Activated naive CD8-positive, alpha-beta T cell treated with anti-CD3 and anti-CD28 coated beads, Interleukin-2, amount 10 ng/mL, durations not matched to agents 7 days and 5 days (primary cell): ENCODE results near the gene RBM4B. TPM values are rescaled to one million over a fixed set of nuclear protein-coding genes. Genes with fewer than 3 reads are reported as not detected.
"Not testable (repeated sequence)": the region's sequence is repeated elsewhere in the genome, so short reads cannot be mapped to it uniquely, and the experiment has no call there.

ENCODE experiments used
- ATAC-seq: fragments of 150-1000 bp; cut with Tn5 transposase; one replicate; pipeline ENCODE4 v1.10.0; 2021; ENCODE audit warnings: low read depth, moderate library complexity
- POLR2A ChIA-PET: fragments of 350-600 bp; sonication (Branson Sonifier 250); formaldehyde crosslinking; loops from one replicate; lab custom pipeline; 2021; ENCODE audit warnings: antibody characterized with exemption; lab: Charles Lee
- DNase-seq: peaks from one replicate; pipeline ENCODE4 v3.0.0; 2021
- H3K27ac Mint-ChIP-seq: one replicate; pipeline ENCODE4 v1.8.0; 2022; ENCODE audit warnings: mild to moderate bottlenecking, mixed read lengths
- H3K27me3 Mint-ChIP-seq: one replicate; pipeline ENCODE4 v1.8.0; 2022; ENCODE audit warnings: mild to moderate bottlenecking, moderate library complexity, mixed read lengths
- H3K36me3 Mint-ChIP-seq: one replicate; pipeline ENCODE4 v1.8.0; 2021; ENCODE audit warnings: mild to moderate bottlenecking, mixed read lengths
- H3K4me1 Mint-ChIP-seq: one replicate; pipeline ENCODE4 v1.8.0; 2021; ENCODE audit warnings: mixed read lengths
- H3K4me3 Mint-ChIP-seq: one replicate; pipeline ENCODE4 v1.8.0; 2022; ENCODE audit warnings: mild to moderate bottlenecking, moderate library complexity, mixed read lengths
- H3K9me3 Mint-ChIP-seq: one replicate; pipeline ENCODE4 v1.8.0; 2021; ENCODE audit warnings: mixed read lengths
- total RNA-seq, 2 experiments: library from RNA; stranded (reverse); gene quantifications; one replicate each; pipeline ENCODE4 v1.2.3, GENCODE V29; 2021

Gene RBM4B
- total RNA-seq, result 10 to 100 TPM; 21.1 to 23.4 TPM

GRCh38 chr11:66677599-66678375 is at the start of gene RBM4B:
Gene RBM4B, minus strand, starts transcription at chr11:66677887. Its CDS starts 808 bp downstream, at chr11:66677079.
- Mint-ChIP-seq H3K36me3 (peaks cover 15% of the 10 kb centered on the region), H3K4me1 (peaks cover 31% of the 10 kb centered on the region), H3K27me3 (no peaks in the 10 kb centered on the region), H3K4me3 (peak within 1 kb of the TSS; percentile 94), H3K27ac (peak within 1 kb of the TSS; percentile 99), H3K9me3 (no peaks in the 10 kb centered on the region)
- DNase-seq (peak; percentile 94), ATAC-seq (peak; percentile 90)
- POLR2A ChIA-PET, result interaction anchor here (0.9 to 2.6 kb wide), 21 partner anchors 10 to 365 kb away, joined by 3 to 37 read pairs (median 6); partner anchors contain the start of genes ACTN3, BBS1, CCDC87 and CCS

GRCh38 chr11:66725647-66726046 is 48.0 kb upstream of the RBM4B start:
- no peak overlapping the region for H3K27ac Mint-ChIP-seq
- DNase-seq (no peak), ATAC-seq (no peak)
- POLR2A ChIA-PET, result no interaction called here
- peaks cover 15% of the 10 kb centered on the region for H3K4me1 Mint-ChIP-seq
- H3K36me3 Mint-ChIP-seq, result no peaks in the 10 kb centered on the region
- no peaks in the 10 kb centered on the region for H3K9me3 Mint-ChIP-seq
- H3K4me3 Mint-ChIP-seq, result no peak overlapping the region
- peaks cover 64% of the 10 kb centered on the region for H3K27me3 Mint-ChIP-seq

- no peaks in the 10 kb centered on the region for H3K36me3 Mint-ChIP-seq
- POLR2A ChIA-PET, result no interaction called here
- DNase-seq, result no peak
- H3K27ac Mint-ChIP-seq, result no peak overlapping the region
- H3K27me3 Mint-ChIP-seq, result peaks cover 60% of the 10 kb centered on the region
- no peaks in the 10 kb centered on the region for H3K9me3 Mint-ChIP-seq
- H3K4me1 Mint-ChIP-seq, result peaks cover 20% of the 10 kb centered on the region
- no peak overlapping the region for H3K4me3 Mint-ChIP-seq
- no peak for ATAC-seq
These were observed 47.4 kb upstream of the RBM4B start for GRCh38 chr11:66725114-66725513.

- POLR2A ChIA-PET, result interaction anchor here (0.6 kb wide), 1 partner anchor 311 kb away, joined by 4 read pairs; no protein-coding TSS in a partner anchor
- peaks cover 24% of the 10 kb centered on the region for H3K4me1 Mint-ChIP-seq
- H3K36me3 Mint-ChIP-seq, H3K27ac Mint-ChIP-seq, H3K4me3 Mint-ChIP-seq, DNase-seq, H3K9me3 Mint-ChIP-seq, ATAC-seq: not testable (repeated sequence)
- H3K27me3 Mint-ChIP-seq, result peaks cover 52% of the 10 kb centered on the region
These were observed 46.5 kb upstream of the RBM4B start for GRCh38 chr11:66724167-66724566.

- POLR2A ChIA-PET, result no interaction called here
- H3K36me3 Mint-ChIP-seq, result no peaks in the 10 kb centered on the region
- H3K27me3 Mint-ChIP-seq, result peaks cover 47% of the 10 kb centered on the region
- DNase-seq, result no peak
- no peak overlapping the region for H3K27ac Mint-ChIP-seq
- H3K9me3 Mint-ChIP-seq, result no peaks in the 10 kb centered on the region
- no peak overlapping the region for H3K4me3 Mint-ChIP-seq
- ATAC-seq, result no peak
- H3K4me1 Mint-ChIP-seq, result peaks cover 22% of the 10 kb centered on the region
These were observed 46.0 kb upstream of the RBM4B start for GRCh38 chr11:66723693-66724092.

- ATAC-seq (no peak), DNase-seq (no peak)
- Mint-ChIP-seq H3K4me3 (no peak overlapping the region), H3K9me3 (no peaks in the 10 kb centered on the region), H3K4me1 (peaks cover 20% of the 10 kb centered on the region), H3K27ac (no peak overlapping the region), H3K36me3 (no peaks in the 10 kb centered on the region), H3K27me3 (peaks cover 44% of the 10 kb centered on the region)
- POLR2A ChIA-PET, result no interaction called here
These were observed 45.3 kb upstream of the RBM4B start for GRCh38 chr11:66722745-66723651.

GRCh38 chr11:66721939-66722338 is 44.3 kb upstream of the RBM4B start:
- POLR2A ChIA-PET, result no interaction called here
- Mint-ChIP-seq H3K27me3 (peaks cover 39% of the 10 kb centered on the region), H3K36me3 (no peaks in the 10 kb centered on the region), H3K9me3 (no peaks in the 10 kb centered on the region), H3K4me3 (no peak overlapping the region), H3K27ac (no peak overlapping the region), H3K4me1 (peaks cover 16% of the 10 kb centered on the region)
- no peak for DNase-seq
- ATAC-seq, result no peak

GRCh38 chr11:66720899-66721470 is 43.3 kb upstream of the RBM4B start:
- H3K9me3 Mint-ChIP-seq, result no peaks in the 10 kb centered on the region

GRCh38 chr11:66720223-66720898 is 42.7 kb upstream of the RBM4B start:
- POLR2A ChIA-PET, result no interaction called here
- Mint-ChIP-seq H3K9me3 (no peaks in the 10 kb centered on the region), H3K36me3 (no peaks in the 10 kb centered on the region), H3K4me3 (peak overlapping the region; percentile 52), H3K27me3 (peaks cover 27% of the 10 kb centered on the region), H3K4me1 (peaks cover 12% of the 10 kb centered on the region), H3K27ac (peak overlapping the region; percentile 75)
- DNase-seq (peak; percentile 58), ATAC-seq (peak; percentile 87)

More at GRCh38 chr11:66720899-66721470, 43.3 kb upstream of the RBM4B start:
- ATAC-seq, result no peak
- POLR2A ChIA-PET, result no interaction called here
- DNase-seq, result no peak
- H3K4me1 Mint-ChIP-seq, result peaks cover 12% of the 10 kb centered on the region
- H3K4me3 Mint-ChIP-seq, result no peak overlapping the region
- H3K27ac Mint-ChIP-seq, result no peak overlapping the region
- no peaks in the 10 kb centered on the region for H3K36me3 Mint-ChIP-seq
- H3K27me3 Mint-ChIP-seq, result peaks cover 33% of the 10 kb centered on the region

- Mint-ChIP-seq H3K9me3 (no peaks in the 10 kb centered on the region), H3K27me3 (peaks cover 16% of the 10 kb centered on the region), H3K36me3 (no peaks in the 10 kb centered on the region), H3K4me1 (peaks cover 12% of the 10 kb centered on the region), H3K4me3 (no peak overlapping the region), H3K27ac (no peak overlapping the region)
- DNase-seq (no peak), ATAC-seq (no peak)
- POLR2A ChIA-PET, result no interaction called here
These were observed 41.6 kb upstream of the RBM4B start for GRCh38 chr11:66719111-66719872.

GRCh38 chr11:66718320-66718971 is 40.8 kb upstream of the RBM4B start:
- Mint-ChIP-seq H3K4me3 (no peak overlapping the region), H3K27ac (no peak overlapping the region), H3K27me3 (peaks cover 11% of the 10 kb centered on the region), H3K36me3 (no peaks in the 10 kb centered on the region), H3K4me1 (peaks cover 13% of the 10 kb centered on the region), H3K9me3 (no peaks in the 10 kb centered on the region)
- DNase-seq, result no peak
- no peak for ATAC-seq
- POLR2A ChIA-PET, result no interaction called here

GRCh38 chr11:66717925-66718319 is 40.2 kb upstream of the RBM4B start:
- DNase-seq (no peak), ATAC-seq (no peak)
- H3K9me3 Mint-ChIP-seq, result no peaks in the 10 kb centered on the region
- peaks cover 15% of the 10 kb centered on the region for H3K4me1 Mint-ChIP-seq
- no peak overlapping the region for H3K4me3 Mint-ChIP-seq
- no peaks in the 10 kb centered on the region for H3K36me3 Mint-ChIP-seq
- no peak overlapping the region for H3K27ac Mint-ChIP-seq
- peaks cover 7% of the 10 kb centered on the region for H3K27me3 Mint-ChIP-seq
- POLR2A ChIA-PET, result no interaction called here
